GM23248 (cell line): Measurements from ENCODE around the gene GRB14.

Experiments used
- EZH2 ChIP-seq: fragments of 200-600 bp; sonication (generic); IDR thresholded peaks from 2 replicates; pipeline ENCODE4 v1.6.1; 2018; ENCODE audit warnings: antibody characterized with exemption, mild to moderate bottlenecking; ENCODE audit not compliant: insufficient read depth, poor library complexity, severe bottlenecking
- EZH2phosphoT487 ChIP-seq: fragments of 200-600 bp; sonication (generic); IDR thresholded peaks from 2 replicates; pipeline ENCODE4 v1.6.1; 2018; ENCODE audit warnings: antibody characterized with exemption, moderate library complexity, mild to moderate bottlenecking, low read depth; ENCODE audit not compliant: insufficient read depth

- TF ChIP-seq EZH2 (no peak), EZH2phosphoT487 (no peak)
Observed at GRCh38 chr2:164530464-164530863, 90.8 kb downstream of the GRB14 start.
